ENCODE data around the gene H2BK1.

GRCh38 chr7:151191544-151191943, 18.7 kb downstream of the H2BK1 start:
- TF ChIP-seq POLR2AphosphoS5 (IDR thresholded peaks at IDR 0.05) (no peak), POLR2A (IDR thresholded peaks at IDR 0.05) (no peak)
